Ovary (tissue), 3 donors: ENCODE results near the gene HPCAL4.

ENCODE experiments used
- EP300 ChIP-seq: sonication (generic); formaldehyde crosslinking; IDR thresholded peaks from one replicate; pipeline ENCODE4 v1.6.1; 2017; ENCODE audit warnings: antibody characterized with exemption
- POLR2A ChIP-seq: fragments of 450-650 bp; IDR thresholded peaks from one replicate; pipeline ENCODE4 v1.6.1; 2017; ENCODE audit warnings: antibody characterized with exemption, mild to moderate bottlenecking, moderate library complexity
- TF ChIP-seq, protein P1 (sequence below), 3 donors: fragments of 450-650 bp in 2 of 3; fragments of 200-600 bp in 1 of 3; IDR thresholded peaks; one replicate each; pipeline versions ENCODE4 v1.5.1 to v1.8.0; 2016 to 2022; ENCODE audit warnings: antibody characterized with exemption in 3 of 3, mild to moderate bottlenecking in 1 of 3
- donor health status: DM: no; HTN: no; CAD: no.

DNA sequence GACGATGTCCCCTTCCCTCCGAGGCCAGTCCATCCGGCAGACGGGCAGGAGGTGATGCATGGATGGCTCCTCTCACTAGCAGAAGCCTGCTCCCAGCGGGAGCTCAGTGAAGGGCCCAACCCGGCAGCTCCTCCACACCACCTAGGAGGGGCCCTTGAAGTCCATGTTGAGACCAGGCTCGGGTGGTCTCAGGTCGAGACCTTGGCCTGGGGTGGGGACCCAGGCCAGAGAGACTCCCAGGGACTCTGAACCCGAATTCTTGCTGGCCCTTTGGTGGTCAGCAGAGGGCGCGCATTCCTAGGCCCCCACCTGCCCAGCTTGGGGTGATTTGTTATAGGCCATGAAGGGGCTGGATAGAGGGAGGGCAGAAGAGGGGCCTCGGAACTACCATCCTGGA lies 18.7 kb downstream of the HPCAL4 start:
- TF ChIP-seq, protein P1, sequence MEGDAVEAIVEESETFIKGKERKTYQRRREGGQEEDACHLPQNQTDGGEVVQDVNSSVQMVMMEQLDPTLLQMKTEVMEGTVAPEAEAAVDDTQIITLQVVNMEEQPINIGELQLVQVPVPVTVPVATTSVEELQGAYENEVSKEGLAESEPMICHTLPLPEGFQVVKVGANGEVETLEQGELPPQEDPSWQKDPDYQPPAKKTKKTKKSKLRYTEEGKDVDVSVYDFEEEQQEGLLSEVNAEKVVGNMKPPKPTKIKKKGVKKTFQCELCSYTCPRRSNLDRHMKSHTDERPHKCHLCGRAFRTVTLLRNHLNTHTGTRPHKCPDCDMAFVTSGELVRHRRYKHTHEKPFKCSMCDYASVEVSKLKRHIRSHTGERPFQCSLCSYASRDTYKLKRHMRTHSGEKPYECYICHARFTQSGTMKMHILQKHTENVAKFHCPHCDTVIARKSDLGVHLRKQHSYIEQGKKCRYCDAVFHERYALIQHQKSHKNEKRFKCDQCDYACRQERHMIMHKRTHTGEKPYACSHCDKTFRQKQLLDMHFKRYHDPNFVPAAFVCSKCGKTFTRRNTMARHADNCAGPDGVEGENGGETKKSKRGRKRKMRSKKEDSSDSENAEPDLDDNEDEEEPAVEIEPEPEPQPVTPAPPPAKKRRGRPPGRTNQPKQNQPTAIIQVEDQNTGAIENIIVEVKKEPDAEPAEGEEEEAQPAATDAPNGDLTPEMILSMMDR (IDR thresholded peaks at IDR 0.05) = no peak
- TF ChIP-seq POLR2A (no peak), EP300 (no peak)
